Posterior vena cava (tissue), 2 donors: ENCODE data around the gene ZMIZ1. TPM values are rescaled to one million over a fixed set of nuclear protein-coding genes. Genes with fewer than 3 reads are reported as not detected.
A peak's percentile ranks its signal among the peaks of the same experiment; 100 is the strongest.

Experiments used
- DNase-seq: peaks from one replicate; pipeline ENCODE4 v3.0.0-alpha.2; 2020; ENCODE audit warnings: low spot score
- intact Hi-C, 2 donors: fragments of 100-400 bp; cut with DNase I; formaldehyde crosslinking; loops; one replicate each; pipeline versions ENCODE4 v1.14.1 to v1.14.2; 2022 to 2023
- total RNA-seq, 2 donors: library from RNA; stranded (reverse); fragmentation: NEBNext Ultra II Directional; extraction: Animal tissue kit (Norgen Biotek cat#: 25700); gene quantifications; one replicate each; pipeline ENCODE4 v1.2.1, GENCODE V29; 2021
- donor health status: DM: yes; HTN: yes; CAD: no.
- donor health status: DM: yes; HTN: yes; CAD: no.

Gene ZMIZ1
- total RNA-seq, 2 donors from 2014 or later = 61.5 to 62.6 TPM

DNA sequence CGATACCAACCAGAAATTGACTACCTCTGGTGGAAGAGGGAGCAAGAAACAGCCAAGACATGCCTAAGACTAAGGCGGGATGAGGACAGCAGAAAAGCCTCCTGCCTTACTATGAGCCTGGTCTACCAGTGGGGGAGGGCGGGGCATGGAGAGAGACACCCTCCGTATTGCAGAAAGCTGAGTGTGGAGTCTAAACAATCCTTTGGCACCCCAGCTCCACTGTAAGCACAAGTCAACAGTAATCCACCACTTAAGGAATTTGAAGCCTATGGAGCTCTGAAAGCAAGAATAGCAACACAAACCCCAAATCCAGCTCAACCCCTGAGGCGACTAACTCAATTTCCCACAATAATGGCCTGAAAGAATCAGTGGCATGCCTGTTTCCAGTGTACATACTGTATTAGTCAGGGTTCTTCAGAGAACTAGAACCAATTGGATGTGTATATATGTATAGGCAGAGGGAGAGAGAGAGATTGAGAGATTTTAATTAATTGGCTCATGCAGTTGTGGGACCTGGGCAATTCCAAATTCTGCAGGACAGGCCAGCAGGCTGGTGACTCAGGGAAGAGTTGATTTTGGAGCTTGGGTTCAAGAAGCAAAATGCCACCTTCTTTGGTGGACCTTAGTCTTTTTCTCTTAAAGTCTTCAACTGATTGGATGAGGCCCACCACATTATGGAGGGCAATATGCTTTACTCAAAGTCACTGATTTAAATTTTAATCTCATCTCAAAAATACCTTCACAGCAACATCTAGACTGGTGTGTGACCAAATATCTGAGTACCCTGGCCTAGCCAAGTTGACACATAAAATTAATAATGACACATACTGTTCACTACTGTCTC lies 292.0 kb downstream of the ZMIZ1 start:
- DNase-seq = peak; percentile 55
- intact Hi-C loops = no loop called here

DNA sequence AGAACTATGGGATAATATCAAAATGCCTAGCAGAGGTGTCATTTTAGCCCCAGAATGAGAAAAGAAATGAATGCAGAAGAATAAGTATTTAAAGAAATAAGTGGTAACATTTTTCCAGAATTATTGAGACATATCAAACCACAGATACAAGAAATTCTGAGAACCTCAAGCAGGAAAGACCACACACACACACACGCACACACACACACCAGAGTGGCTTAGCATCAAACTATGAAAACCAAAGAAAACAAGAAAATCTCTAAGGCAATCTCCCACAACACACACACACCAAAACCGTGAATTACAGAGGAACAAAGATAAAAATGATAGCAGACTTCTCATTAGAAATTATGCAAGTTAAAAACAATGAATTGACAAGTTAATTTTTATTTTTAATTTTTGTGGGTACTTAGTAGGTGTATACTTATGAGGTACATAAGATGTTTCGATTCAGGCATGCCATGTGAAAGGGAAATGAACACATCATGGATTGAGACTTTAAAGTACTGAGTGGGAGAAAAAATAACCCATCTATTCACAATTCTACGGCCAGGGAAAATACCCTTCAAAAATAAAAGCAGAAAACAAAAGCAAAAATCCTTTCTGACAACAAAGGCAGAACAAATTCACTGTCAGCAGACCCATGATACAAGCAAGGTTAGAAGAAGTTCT lies 293.1 kb downstream of the ZMIZ1 start:
- intact Hi-C loops = no loop called here
- DNase-seq = peak; percentile 12
